ENCODE measurements around the gene TMEM138.

GRCh38 chr11:61361237-61361740 lies 885 bp upstream of the TMEM138 start:
- TF ChIP-seq EZH2phosphoT487 (IDR thresholded peaks at IDR 0.05; ENCODE audit: borderline replicate concordance, low read depth, low read length), result no peak
- TF ChIP-seq CTCF (conservative IDR thresholded peaks at IDR 0.05; ENCODE audit: low read length), result no peak
